ENCODE results near the gene RARB.

The RARB gene

DNA sequence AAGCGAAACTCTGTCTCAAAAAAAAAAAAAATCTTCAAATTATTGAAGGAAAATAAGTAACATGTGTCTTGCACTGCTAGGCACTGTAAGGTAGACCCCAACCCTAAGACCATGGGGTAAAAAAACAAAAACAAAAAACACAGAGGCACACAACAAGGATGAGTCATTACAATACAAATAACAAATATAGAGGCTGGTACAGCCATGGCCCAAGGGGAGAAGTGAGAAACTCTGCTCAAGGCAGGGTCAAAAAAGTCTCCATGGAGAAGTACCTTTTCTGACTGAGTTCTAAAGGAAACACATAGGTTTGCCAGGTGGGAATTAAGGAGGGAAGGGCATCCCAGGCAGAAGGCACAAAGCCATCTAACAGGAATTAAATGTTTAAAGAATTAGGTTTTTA lies 182.1 kb downstream of the RARB start:
- no peak for DNase-seq (ENCODE audit: low spot score)

DNA sequence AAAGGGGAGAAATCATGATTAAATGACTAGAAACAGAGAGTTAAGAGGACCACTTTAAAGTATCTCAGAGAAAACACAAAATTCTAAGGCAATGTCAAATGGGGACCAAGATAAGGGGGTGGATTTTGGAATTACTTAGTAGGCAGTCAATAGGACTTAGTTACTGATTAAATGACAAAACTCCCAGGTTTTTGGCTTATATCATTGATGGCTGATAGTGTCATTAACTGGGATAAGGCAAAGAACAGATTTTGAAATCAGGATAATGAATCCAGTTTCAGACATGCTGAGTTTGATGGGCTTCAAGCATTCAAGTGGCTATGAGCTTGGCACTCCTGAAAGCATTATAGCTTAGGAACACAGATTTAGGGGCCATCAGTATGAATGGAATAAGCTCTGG lies 182.7 kb downstream of the RARB start:
- DNase-seq (ENCODE audit: low spot score), result no peak

- DNase-seq (ENCODE audit: low spot score), result no peak
Measured at GRCh38 chr3:25611193-25611592, 183.1 kb downstream of the RARB start.

GRCh38 chr3:25618028-25618427 lies 190.0 kb downstream of the RARB start:
- no peak for DNase-seq (ENCODE audit: low spot score)

- DNase-seq (ENCODE audit: low spot score), result no peak
Measured at GRCh38 chr3:25619382-25619781, 191.3 kb downstream of the RARB start.

- no peak for DNase-seq (ENCODE audit: low spot score)
Measured at GRCh38 chr3:25620493-25620892, 192.4 kb downstream of the RARB start.

DNA sequence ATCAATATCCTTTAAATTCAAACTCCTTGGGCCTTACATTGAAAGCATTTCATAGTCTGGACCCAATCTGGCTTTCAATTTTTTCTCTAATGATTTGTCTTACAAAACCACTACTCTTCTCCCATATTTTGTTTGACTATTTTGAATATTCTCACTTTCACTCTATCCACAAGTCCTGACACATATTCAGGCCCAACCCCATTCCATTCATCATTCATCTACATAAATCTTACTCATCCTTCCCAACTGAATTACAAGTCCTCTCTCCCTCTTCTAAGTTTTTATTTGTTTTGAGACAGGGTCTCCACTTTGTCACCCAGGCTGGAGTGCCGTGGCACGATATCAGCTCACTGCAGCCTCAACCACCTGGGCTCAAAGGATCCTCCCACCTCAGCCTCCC lies 193.0 kb downstream of the RARB start:
- no peak for DNase-seq (ENCODE audit: low spot score)

DNA sequence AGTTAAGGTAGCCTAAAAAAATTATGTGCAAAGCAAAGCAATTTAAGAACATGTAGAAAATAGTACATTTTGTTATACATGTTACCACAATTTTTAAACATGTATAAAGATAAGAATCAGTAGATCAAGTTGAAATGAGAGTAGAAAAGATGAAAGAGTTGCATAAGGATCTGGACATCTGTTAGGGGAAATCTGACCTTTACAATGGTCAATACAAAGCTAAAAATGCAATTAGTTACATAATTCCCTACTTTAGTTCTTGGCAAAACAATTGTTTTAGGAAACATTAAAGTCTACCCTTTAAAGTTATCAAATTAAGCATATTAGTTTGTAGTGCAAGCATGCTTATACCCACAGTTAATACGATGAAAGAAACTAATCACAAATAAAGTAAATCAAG lies 203.9 kb downstream of the RARB start:
- no peak for DNase-seq (ENCODE audit: low spot score)

DNA sequence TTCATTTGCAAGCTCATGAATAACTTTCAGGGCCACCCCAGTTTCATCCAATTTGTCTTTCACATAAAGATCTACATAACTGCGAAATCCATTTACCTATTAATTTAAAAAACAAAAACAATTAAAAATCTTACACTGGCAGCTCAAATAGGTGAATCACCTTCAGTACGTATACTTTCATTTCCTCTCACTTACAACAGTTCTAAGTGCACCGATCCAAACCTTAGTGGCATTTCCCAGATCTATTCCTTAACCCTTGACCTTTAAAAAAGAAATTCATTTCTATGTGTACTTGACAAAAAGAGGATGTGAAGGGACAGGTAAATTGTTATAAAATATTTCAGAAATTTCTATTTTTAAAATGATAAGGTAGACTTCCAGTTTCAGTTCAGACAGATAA lies 205.9 kb downstream of the RARB start:
- DNase-seq (ENCODE audit: low spot score), result no peak

DNA sequence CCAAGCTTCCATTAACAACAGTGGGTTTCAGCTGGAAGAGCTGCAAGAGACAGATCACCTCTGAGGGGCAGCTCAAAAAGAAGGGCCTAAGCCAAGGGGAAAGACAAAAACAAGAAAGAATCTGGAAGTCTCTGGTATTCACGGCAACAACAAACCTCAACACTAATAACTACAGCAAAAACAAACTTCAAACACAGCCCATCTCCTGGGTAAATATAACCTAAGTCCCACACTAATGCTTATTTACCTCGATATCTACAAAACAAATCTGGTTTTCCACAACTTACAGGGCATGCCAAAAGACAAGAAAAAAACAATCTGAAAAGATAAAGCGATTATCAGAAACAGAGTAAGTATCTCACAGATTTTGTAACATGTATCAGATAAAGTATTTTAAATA lies 207.0 kb downstream of the RARB start:
- DNase-seq (ENCODE audit: low spot score), result no peak

Data from SW480 (cell line).